Endodermal cell (in vitro differentiated cells): ENCODE results near the gene DQX1. TPM values are rescaled to one million over a fixed set of nuclear protein-coding genes. Genes with fewer than 3 reads are reported as not detected.

Experiments used
- DNase-seq: peaks from one replicate; pipeline ENCODE4 v3.0.0-alpha.2; 2017
- H3K27ac ChIP-seq: 2 replicates; pipeline ENCODE4 v1.5.1; 2013; ENCODE audit warnings: mild to moderate bottlenecking, low read depth, low read length, moderate library complexity
- H3K27me3 ChIP-seq: 2 replicates; pipeline ENCODE4 v1.6.1; 2013; ENCODE audit warnings: mild to moderate bottlenecking, low read length, moderate library complexity; ENCODE audit not compliant: insufficient read depth, control insufficient read depth, poor library complexity, severe bottlenecking
- H3K36me3 ChIP-seq: 2 replicates; pipeline ENCODE4 v1.7.0; 2013; ENCODE audit warnings: mild to moderate bottlenecking, low read length, moderate library complexity; ENCODE audit not compliant: control insufficient read depth, insufficient read depth
- H3K4me1 ChIP-seq: one replicate; pipeline ENCODE4 v1.7.0; 2013; ENCODE audit warnings: low read length; ENCODE audit not compliant: control insufficient read depth, insufficient read depth
- H3K4me3 ChIP-seq: 2 replicates; pipeline ENCODE4 v1.5.1; 2013; ENCODE audit warnings: mild to moderate bottlenecking, low read length, moderate library complexity
- H3K9ac ChIP-seq: 2 replicates; pipeline ENCODE4 v1.6.1; 2013; ENCODE audit warnings: mild to moderate bottlenecking, low read length, moderate library complexity; ENCODE audit not compliant: poor library complexity, severe bottlenecking; ENCODE audit errors: extremely low read depth
- H3K9me3 ChIP-seq: 2 replicates; pipeline ENCODE4 v1.6.1; 2013; ENCODE audit warnings: mild to moderate bottlenecking, low read length, moderate library complexity; ENCODE audit not compliant: control insufficient read depth
- H3K27ac Mint-ChIP-seq: 2 replicates; pipeline ENCODE4 v1.8.0; 2020; ENCODE audit warnings: mixed read lengths
- H3K27me3 Mint-ChIP-seq: 2 replicates; pipeline ENCODE4 v1.8.0; 2021; ENCODE audit warnings: mild to moderate bottlenecking, mixed read lengths; ENCODE audit not compliant: insufficient read depth
- H3K36me3 Mint-ChIP-seq: 2 replicates; pipeline ENCODE4 v1.8.0; 2020; ENCODE audit warnings: low read depth, mixed read lengths
- H3K4me1 Mint-ChIP-seq: 2 replicates; pipeline ENCODE4 v1.8.0; 2020; ENCODE audit warnings: mixed read lengths
- H3K4me3 Mint-ChIP-seq: 2 replicates; pipeline ENCODE4 v1.8.0; 2020; ENCODE audit warnings: mild to moderate bottlenecking, moderate library complexity, mixed read lengths
- H3K9me3 Mint-ChIP-seq: 2 replicates; pipeline ENCODE4 v1.8.0; 2020; ENCODE audit warnings: mild to moderate bottlenecking, mixed read lengths
- CTCF ChIP-seq: fragments of 200-600 bp; sonication (generic); conservative IDR thresholded peaks from 2 replicates; pipeline ENCODE4 v1.5.0; 2021; ENCODE audit warnings: antibody characterized with exemption, mild to moderate bottlenecking
- WGBS, 2 experiments: methylation state at CpG; one replicate each; pipeline versions ENCODE4 v1.1.5 to v1.1.7; 2013; ENCODE audit warnings: missing lambda C conversion rate in 2 of 2, mixed read lengths in 1 of 2; ENCODE audit not compliant: insufficient coverage in 1 of 2, insufficient read length in 1 of 2; 5-methylcytosine and 5-hydroxymethylcytosine counted together
- total RNA-seq, 2 donors: library from RNA; stranded (reverse); fragmentation: NEBNext Ultra II Directional in 1 of 2; extraction: Animal tissue kit (Norgen Biotek cat#: 25700) in 1 of 2; gene quantifications; 2 replicates in 1 of 2; 3 replicates in 1 of 2; pipeline ENCODE4 v1.2.1, GENCODE V29; 2021

The DQX1 gene
- total RNA-seq, 2 donors from 2014 or later: 0.93 to 1.1 TPM

- no peaks in the 10 kb centered on the region for H3K9me3 ChIP-seq
- WGBS, 2 experiments: 88 to 90% methylated on average over 3 of the region's 3 CpGs
- no peak for DNase-seq
- no peak overlapping the region for H3K27ac ChIP-seq
- Mint-ChIP-seq H3K27ac (no peak overlapping the region), H3K4me3 (no peak overlapping the region), H3K27me3 (peaks cover 66% of the 10 kb centered on the region), H3K4me1 (no peaks in the 10 kb centered on the region), H3K36me3 (peaks cover 15% of the 10 kb centered on the region), H3K9me3 (no peaks in the 10 kb centered on the region)
- H3K36me3 ChIP-seq: peaks cover 18% of the 10 kb centered on the region
- no peak for TF ChIP-seq CTCF
- H3K4me3 ChIP-seq: no peak overlapping the region
- H3K27me3 ChIP-seq: peaks cover 67% of the 10 kb centered on the region
- no peaks in the 10 kb centered on the region for H3K4me1 ChIP-seq
- no peak overlapping the region for H3K9ac ChIP-seq
These were observed 3.5 kb downstream of the DQX1 start for GRCh38 chr2:74522516-74522915.

- no peak overlapping the region for H3K27ac ChIP-seq
- peaks cover 9% of the 10 kb centered on the region for H3K4me1 Mint-ChIP-seq
- no peak for DNase-seq
These were observed 9.4 kb downstream of the DQX1 start for GRCh38 chr2:74516650-74517049.

DNA sequence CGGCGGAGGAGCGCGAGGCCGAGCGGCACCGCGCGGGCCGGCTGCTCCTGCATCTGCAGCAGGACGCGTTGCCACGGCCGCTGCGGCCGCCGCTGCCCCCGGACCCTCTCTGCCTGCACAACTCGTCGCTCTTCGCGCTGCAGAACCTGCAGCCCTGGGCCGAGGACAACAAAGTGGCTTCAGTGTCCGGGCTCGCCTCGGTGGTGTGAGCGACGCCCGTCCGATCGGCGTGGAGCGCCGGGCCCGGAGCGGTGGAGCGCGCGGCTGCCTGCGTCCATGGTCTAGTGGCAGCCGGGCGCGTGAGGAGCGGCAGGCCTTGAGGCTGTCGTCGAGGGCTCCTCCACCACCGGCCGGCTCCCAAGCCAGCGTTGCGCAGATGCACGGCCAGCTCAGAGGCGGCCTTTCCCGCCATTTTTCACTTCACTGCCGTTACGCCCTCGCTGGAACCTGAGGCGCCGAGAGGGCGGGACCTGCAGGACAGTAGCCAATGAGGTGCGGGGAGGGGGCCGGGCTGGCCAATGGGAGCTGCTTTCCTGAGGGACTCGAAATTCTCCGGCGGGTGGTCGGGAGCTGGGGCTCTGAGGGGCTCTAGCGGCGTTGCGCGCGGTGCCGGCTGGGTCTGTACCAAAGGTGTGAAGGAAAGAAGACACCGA lies 9.9 kb downstream of the DQX1 start:
- Mint-ChIP-seq H3K27ac (no peak overlapping the region), H3K36me3 (peaks cover 2% of the 10 kb centered on the region), H3K4me1 (peaks cover 9% of the 10 kb centered on the region), H3K4me3 (peak overlapping the region; percentile 44), H3K27me3 (peaks cover 96% of the 10 kb centered on the region), H3K9me3 (peaks cover 9% of the 10 kb centered on the region)
- Histone ChIP-seq H3K4me3 (no peak overlapping the region), H3K9me3 (peaks cover 9% of the 10 kb centered on the region), H3K27ac (no peak overlapping the region), H3K9ac (no peak overlapping the region), H3K4me1 (peaks cover 3% of the 10 kb centered on the region), H3K36me3 (no peaks in the 10 kb centered on the region), H3K27me3 (peaks cover 100% of the 10 kb centered on the region)
- DNase-seq: peak; percentile 95
- WGBS, 2 experiments: 4 to 11% methylated on average over 32 to 72 of the region's 72 CpGs
- no peak for TF ChIP-seq CTCF

More at GRCh38 chr2:74516650-74517049, 9.4 kb downstream of the DQX1 start:
- H3K4me3 ChIP-seq: no peak overlapping the region
- H3K4me3 Mint-ChIP-seq: no peak overlapping the region
- H3K4me1 ChIP-seq: peaks cover 3% of the 10 kb centered on the region
- H3K27ac Mint-ChIP-seq: no peak overlapping the region
- WGBS, 2 experiments: 89% methylated on average over 13 of the region's 13 CpGs
- peaks cover 9% of the 10 kb centered on the region for H3K9me3 ChIP-seq
- H3K9ac ChIP-seq: no peak overlapping the region
- peaks cover 100% of the 10 kb centered on the region for H3K27me3 ChIP-seq
- H3K27me3 Mint-ChIP-seq: peaks cover 96% of the 10 kb centered on the region
- H3K36me3 ChIP-seq: no peaks in the 10 kb centered on the region
- no peak for TF ChIP-seq CTCF
- peaks cover 9% of the 10 kb centered on the region for H3K9me3 Mint-ChIP-seq
- H3K36me3 Mint-ChIP-seq: peaks cover 2% of the 10 kb centered on the region
